Stimulated activated CD8-positive, alpha-beta memory T cell treated with anti-CD3 and anti-CD28 coated beads, Interleukin-4, amount 100 ng/mL, for 48 hours (primary cell): ENCODE measurements around the gene REEP5.
"Not testable (repeated sequence)": the region's sequence is repeated elsewhere in the genome, so short reads cannot be mapped to it uniquely, and the experiment has no call there.

ENCODE experiments used
- DNase-seq: peaks from one replicate; pipeline ENCODE4 v3.0.0-alpha.2; 2020

Gene REEP5

GRCh38 chr5:112880219-112880964 lies 41.6 kb downstream of the REEP5 start:
- DNase-seq, result no peak

GRCh38 chr5:112878760-112879159 lies 43.3 kb downstream of the REEP5 start:
- DNase-seq, result peak; percentile 56

GRCh38 chr5:112878101-112878500 lies 43.9 kb downstream of the REEP5 start:
- no peak for DNase-seq

- no peak for DNase-seq
These were observed 45.7 kb downstream of the REEP5 start for GRCh38 chr5:112876362-112876761.

DNA sequence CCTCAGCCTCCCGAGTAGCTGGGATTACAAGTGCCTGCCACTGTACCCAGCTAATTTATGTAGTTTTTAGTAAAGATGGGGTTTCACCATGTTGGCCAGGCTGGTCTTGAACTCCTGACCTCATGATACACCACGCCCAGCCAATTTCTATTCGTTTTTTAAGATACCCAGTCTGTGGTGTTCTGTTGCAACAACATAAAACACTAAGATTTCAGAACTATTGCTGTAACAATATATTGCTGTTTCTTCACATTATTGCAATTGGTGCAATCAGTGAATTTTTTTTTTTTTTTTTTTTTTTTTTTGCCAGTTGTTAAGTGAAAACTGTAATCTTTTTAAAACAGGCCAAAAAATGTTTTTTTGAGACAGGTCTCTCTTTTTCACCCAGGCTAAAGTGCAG lies 51.1 kb downstream of the REEP5 start:
- no peak for DNase-seq

DNA sequence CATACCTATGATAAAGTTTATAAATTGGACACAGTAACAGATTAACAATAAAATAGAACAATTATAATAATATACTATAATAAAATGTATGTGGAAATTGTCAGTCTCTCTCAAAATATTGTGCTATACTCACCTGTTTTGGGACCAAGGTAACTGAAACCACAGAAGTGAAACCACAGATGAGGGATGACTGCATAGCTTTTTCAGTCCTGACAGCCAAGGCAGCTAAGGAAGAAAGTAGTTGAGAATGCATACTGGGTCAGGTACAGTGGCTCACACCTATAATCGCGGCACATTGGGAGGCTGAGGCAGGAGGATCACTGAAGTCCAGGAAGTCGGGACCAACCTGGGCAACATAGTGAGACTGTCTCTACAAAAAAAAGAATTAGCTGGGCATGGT lies 52.1 kb downstream of the REEP5 start:
- DNase-seq, result no peak

- DNase-seq, result no peak
These were observed 54.6 kb downstream of the REEP5 start for GRCh38 chr5:112867411-112867810.

- DNase-seq, result no peak
These were observed 55.3 kb downstream of the REEP5 start for GRCh38 chr5:112866739-112867138.

GRCh38 chr5:112865128-112865527 lies 56.9 kb downstream of the REEP5 start:
- no peak for DNase-seq

- no peak for DNase-seq
These were observed 58.5 kb downstream of the REEP5 start for GRCh38 chr5:112863549-112863948.

DNA sequence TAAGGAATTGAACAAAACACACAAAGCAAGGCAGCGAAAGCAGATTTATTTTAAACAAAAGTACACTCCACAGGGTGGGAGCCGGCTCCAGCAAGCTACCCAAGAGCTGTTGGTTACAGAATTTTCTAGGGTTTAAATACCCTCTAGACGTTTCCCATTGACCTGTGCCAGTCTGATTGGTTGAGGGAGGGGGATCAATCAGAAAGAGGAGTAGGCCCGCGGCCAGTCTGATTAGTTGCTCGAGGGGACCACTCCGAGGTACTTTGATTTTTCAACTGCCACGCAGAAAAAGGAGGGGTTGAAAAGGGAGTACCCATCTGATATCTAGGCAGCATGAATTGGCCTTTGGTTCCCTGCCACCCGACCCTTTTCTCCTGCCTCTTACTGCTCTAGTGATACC lies 59.9 kb downstream of the REEP5 start:
- no peak for DNase-seq

DNA sequence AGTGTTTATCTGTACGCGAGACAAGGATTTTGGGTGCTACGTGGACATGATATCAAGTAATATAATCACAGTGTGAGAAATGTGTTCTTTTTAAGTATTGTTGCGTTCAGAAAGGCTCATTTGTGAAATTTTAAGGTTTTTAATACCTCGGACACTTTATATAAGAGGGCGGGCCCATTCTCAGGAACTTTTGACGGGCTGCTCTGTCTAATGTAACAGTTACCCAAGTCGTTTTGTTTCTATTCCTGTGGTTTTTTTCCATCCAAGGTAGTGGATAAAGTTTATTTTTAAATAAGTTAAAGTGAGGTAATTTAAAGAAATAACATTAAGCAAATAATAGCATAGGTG lies 60.4 kb downstream of the REEP5 start:
- no peak for DNase-seq

GRCh38 chr5:112860929-112861637 lies 60.9 kb downstream of the REEP5 start, which contains the start of gene SRP19:
Gene SRP19 (plus strand): TSS chr5:112861287. CDS start chr5:112861377, 90 bp downstream.
- DNase-seq, result peak; percentile 93

DNA sequence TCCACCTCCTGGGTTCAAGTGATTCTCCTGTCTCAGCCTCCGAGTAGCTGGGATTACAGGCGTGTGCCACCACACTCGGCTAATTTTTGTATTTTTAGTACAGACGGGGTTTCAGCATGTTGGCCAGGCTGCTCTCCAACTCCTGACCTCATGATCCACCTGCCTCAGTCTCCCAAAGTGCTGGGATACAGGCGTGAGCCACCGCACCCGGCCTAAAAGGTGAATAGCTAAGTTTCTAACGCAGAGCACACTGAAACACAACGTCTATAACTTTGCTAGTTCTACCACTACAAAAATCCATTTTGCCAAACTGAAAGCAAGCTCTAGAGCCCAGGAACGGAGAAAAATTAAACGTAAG lies 61.5 kb downstream of the REEP5 start:
- not testable (repeated sequence) for DNase-seq

- no peak for DNase-seq
These were observed 64.2 kb downstream of the REEP5 start for GRCh38 chr5:112857866-112858265.

DNA sequence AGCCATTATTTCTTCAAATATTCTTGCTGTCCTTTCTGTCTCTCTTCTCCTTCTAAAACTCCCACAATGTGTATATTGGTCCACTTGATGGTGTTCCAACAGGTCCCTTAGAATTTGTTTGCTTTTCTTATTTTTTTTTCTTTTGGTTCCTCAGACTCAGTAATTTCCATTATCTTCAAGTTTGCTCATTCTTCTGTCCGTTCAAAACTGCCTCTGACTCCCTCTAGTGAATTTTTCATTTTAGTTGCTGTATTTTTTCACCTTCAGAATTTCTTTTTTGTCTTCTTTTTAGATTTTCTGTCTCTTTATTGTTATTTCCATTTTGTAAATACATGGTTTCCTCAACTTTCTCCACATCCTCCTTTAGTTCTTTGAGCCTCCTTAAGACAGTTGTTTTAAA lies 67.4 kb downstream of the REEP5 start:
- DNase-seq, result no peak

DNA sequence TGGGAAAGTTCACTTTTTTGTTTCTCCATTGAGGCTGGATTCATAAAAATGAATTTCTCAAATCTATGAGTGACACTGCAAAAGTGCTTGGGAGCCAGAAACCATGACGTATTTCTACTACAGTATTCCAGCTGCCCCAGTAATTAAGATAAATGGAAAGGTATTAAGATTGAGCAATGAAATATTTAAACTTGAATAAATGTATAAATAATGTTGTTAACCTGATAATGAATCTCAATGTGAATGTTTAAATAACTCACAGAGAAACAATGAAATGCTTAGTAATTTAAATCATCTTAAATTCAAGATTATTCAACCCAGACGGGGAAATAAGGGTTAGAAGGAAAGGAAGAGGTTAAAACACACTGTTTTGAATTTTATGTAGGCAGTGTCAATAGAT lies 72.1 kb downstream of the REEP5 start:
- no peak for DNase-seq

DNA sequence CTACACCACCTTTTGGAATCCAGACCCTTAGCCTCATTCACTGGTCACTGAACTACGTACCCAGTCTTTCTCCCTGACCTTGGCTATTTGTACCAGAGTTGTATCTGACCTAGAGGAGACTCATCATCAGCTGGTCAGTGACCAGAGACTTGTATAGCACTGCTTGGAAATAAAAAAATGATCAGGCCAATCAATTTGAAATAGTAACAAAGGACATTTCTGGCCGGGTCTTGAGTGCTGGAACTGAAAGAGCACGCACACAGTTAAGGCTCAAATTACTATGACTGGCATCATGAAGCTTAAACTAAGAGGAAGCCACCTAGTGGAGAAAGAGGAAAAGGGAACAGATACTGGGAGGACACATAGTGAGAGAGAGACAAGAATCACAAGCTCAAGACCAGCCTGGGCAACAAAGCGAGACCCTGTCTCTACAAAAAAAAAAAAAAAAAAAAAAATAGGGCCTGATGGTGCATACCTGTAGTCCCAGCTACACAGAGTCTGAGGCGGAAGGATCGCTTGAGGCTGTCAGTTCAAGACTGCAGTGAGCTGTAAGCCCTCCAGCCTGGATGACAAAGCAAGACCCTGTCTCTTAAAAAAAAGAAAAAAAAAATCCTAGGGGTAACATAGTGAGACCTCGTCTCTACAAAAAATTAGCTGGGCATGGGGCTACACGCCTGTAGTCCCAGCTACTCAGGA lies 73.8 kb downstream of the REEP5 start:
- no peak for DNase-seq

GRCh38 chr5:112847306-112847705 lies 74.7 kb downstream of the REEP5 start:
- no peak for DNase-seq

- no peak for DNase-seq
These were observed 75.5 kb downstream of the REEP5 start for GRCh38 chr5:112846556-112846955.

GRCh38 chr5:112844489-112844888 lies 77.5 kb downstream of the REEP5 start:
- DNase-seq, result no peak

- DNase-seq, result no peak
These were observed 88.1 kb downstream of the REEP5 start for GRCh38 chr5:112833971-112834370.

- no peak for DNase-seq
These were observed 91.6 kb downstream of the REEP5 start for GRCh38 chr5:112830378-112830777.
